Osteocyte (in vitro differentiated cells): Measurements from ENCODE around the gene TAGLN. TPM values are rescaled to one million over a fixed set of nuclear protein-coding genes. Genes with fewer than 3 reads are reported as not detected.
A peak's percentile ranks its signal among the peaks of the same experiment; 100 is the strongest.

Experiments used
- DNase-seq: peaks from one replicate; pipeline ENCODE4 v3.0.0; 2021; ENCODE audit warnings: mixed read lengths; ENCODE audit not compliant: unreplicated experiment; ENCODE audit errors: extremely low spot score
- H3K27ac Mint-ChIP-seq: one replicate; pipeline ENCODE4 v1.8.0; 2021; ENCODE audit warnings: mild to moderate bottlenecking, mixed read lengths; ENCODE audit not compliant: unreplicated experiment
- H3K27me3 Mint-ChIP-seq: one replicate; pipeline ENCODE4 v1.8.0; 2021; ENCODE audit warnings: mixed read lengths; ENCODE audit not compliant: unreplicated experiment
- H3K36me3 Mint-ChIP-seq: one replicate; pipeline ENCODE4 v1.8.0; 2021; ENCODE audit warnings: mixed read lengths; ENCODE audit not compliant: unreplicated experiment
- H3K4me1 Mint-ChIP-seq: one replicate; pipeline ENCODE4 v1.8.0; 2021; ENCODE audit warnings: mixed read lengths; ENCODE audit not compliant: unreplicated experiment
- H3K4me3 Mint-ChIP-seq: one replicate; pipeline ENCODE4 v1.8.0; 2021; ENCODE audit warnings: mild to moderate bottlenecking, moderate library complexity, mixed read lengths; ENCODE audit not compliant: unreplicated experiment
- H3K9me3 Mint-ChIP-seq: one replicate; pipeline ENCODE4 v1.8.0; 2021; ENCODE audit warnings: mixed read lengths; ENCODE audit not compliant: unreplicated experiment
- CTCF ChIP-seq: fragments of 200-600 bp; sonication (generic); IDR thresholded peaks from 2 replicates; pipeline ENCODE4 v1.5.0; 2021; ENCODE audit warnings: antibody characterized with exemption, mild to moderate bottlenecking, moderate library complexity
- total RNA-seq: library from RNA; stranded (reverse); gene quantifications from 2 replicates; pipeline ENCODE4 v1.2.1, GENCODE V29; 2021

TAGLN gene
- total RNA-seq, 1 donor from 2014 or later: 711 TPM

- DNase-seq: no peak
- TF ChIP-seq CTCF: no peak
- Mint-ChIP-seq H3K27ac (peak overlapping the region; percentile 92), H3K9me3 (no peaks in the 10 kb centered on the region), H3K27me3 (no peaks in the 10 kb centered on the region), H3K36me3 (peaks cover 24% of the 10 kb centered on the region), H3K4me3 (peak overlapping the region; percentile 82), H3K4me1 (peaks cover 74% of the 10 kb centered on the region)
These were observed 2.6 kb downstream of the TAGLN start for GRCh38 chr11:117201658-117202305.

GRCh38 chr11:117202386-117203068 lies 3.4 kb downstream of the TAGLN start:
- peaks cover 24% of the 10 kb centered on the region for H3K36me3 Mint-ChIP-seq
- no peak for TF ChIP-seq CTCF
- H3K4me3 Mint-ChIP-seq: peak overlapping the region; percentile 82
- no peak for DNase-seq
- no peaks in the 10 kb centered on the region for H3K9me3 Mint-ChIP-seq
- H3K4me1 Mint-ChIP-seq: peaks cover 71% of the 10 kb centered on the region
- peak overlapping the region; percentile 92 for H3K27ac Mint-ChIP-seq
- no peaks in the 10 kb centered on the region for H3K27me3 Mint-ChIP-seq

GRCh38 chr11:117203069-117203407 lies 3.9 kb downstream of the TAGLN start:
- DNase-seq: no peak
- H3K36me3 Mint-ChIP-seq: peaks cover 24% of the 10 kb centered on the region
- peaks cover 66% of the 10 kb centered on the region for H3K4me1 Mint-ChIP-seq
- H3K27ac Mint-ChIP-seq: peak overlapping the region; percentile 92
- H3K9me3 Mint-ChIP-seq: no peaks in the 10 kb centered on the region
- H3K4me3 Mint-ChIP-seq: peak overlapping the region; percentile 22
- no peaks in the 10 kb centered on the region for H3K27me3 Mint-ChIP-seq
- no peak for TF ChIP-seq CTCF

- Mint-ChIP-seq H3K4me1 (peaks cover 53% of the 10 kb centered on the region), H3K27ac (peak overlapping the region; percentile 92), H3K27me3 (no peaks in the 10 kb centered on the region), H3K36me3 (peaks cover 24% of the 10 kb centered on the region), H3K9me3 (no peaks in the 10 kb centered on the region), H3K4me3 (no peak overlapping the region)
- no peak for DNase-seq
- TF ChIP-seq CTCF: no peak
These were observed 5.3 kb downstream of the TAGLN start for GRCh38 chr11:117204283-117205080.
